22Rv1 (cell line): Measurements from ENCODE around the gene PRKAG3.

Source experiments
- CTCF ChIP-seq: fragments of 450-650 bp; IDR thresholded peaks from 2 replicates; pipeline ENCODE4 v1.5.1; 2017; ENCODE audit warnings: mild to moderate bottlenecking
- ZFX ChIP-seq: fragments of 450-650 bp; IDR thresholded peaks from 2 replicates; pipeline ENCODE4 v1.6.1; 2017; ENCODE audit warnings: antibody characterized with exemption, borderline replicate concordance

GRCh38 chr2:218832520-218832919, 917 bp upstream of the PRKAG3 start:
- no peak for TF ChIP-seq CTCF
- TF ChIP-seq ZFX = no peak
